GM06990 (cell line): ENCODE measurements around the gene NTN1.
A peak's percentile ranks its signal among the peaks of the same experiment; 100 is the strongest.

Experiments
- DNase-seq: peaks from one replicate; pipeline ENCODE4 v3.0.0-alpha.2; 2011; ENCODE audit not compliant: insufficient read length; ENCODE audit errors: extremely low read depth
- H3K27me3 ChIP-seq: replicated peaks from 2 replicates; pipeline ENCODE4 v1.6.0; 2011; ENCODE audit warnings: low read length; ENCODE audit not compliant: control insufficient read depth, insufficient read depth
- H3K36me3 ChIP-seq: 2 replicates; pipeline ENCODE4 v1.5.1; 2011; ENCODE audit warnings: low read length; ENCODE audit not compliant: control insufficient read depth, insufficient read depth
- H3K4me3 ChIP-seq: replicated peaks from 2 replicates; pipeline ENCODE4 v1.5.1; 2011; ENCODE audit warnings: low read depth, mild to moderate bottlenecking, control low read depth, low read length
- TF ChIP-seq, protein P1 (sequence below): IDR thresholded peaks from 2 replicates; pipeline ENCODE4 v1.5.1; 2011; ENCODE audit warnings: low read length, control low read depth, mild to moderate bottlenecking, inconsistent platforms; ENCODE audit not compliant: insufficient read depth, poor library complexity, severe bottlenecking

Gene NTN1

DNA sequence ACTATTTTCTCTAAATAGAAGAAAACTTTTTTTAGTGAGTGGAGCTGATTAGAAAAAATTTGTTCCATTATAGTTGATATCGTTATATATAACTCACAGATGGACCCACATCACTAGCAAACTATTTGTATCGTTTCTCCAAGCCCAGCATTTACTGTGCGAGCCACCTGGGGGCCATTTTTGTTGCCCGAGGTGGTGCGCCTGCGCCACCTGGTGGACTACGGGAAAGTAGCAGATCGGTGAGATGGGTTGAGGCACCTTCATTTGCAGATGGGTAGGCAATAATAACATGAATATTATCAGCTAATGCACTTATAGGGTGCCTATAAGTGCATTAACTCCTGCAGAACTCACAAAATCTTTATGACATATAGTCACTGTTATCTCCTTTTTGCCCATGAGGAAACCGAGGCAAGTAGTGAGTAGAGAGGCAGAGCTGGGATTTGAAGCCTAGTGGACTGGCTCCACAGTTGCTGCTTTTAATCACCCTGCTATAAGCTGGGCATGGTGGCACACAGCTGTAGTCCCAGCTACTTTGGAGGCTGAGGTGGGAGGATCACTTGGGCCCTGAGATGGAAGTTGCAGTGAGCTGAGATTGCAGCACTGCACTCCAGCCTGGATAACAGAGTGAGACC lies 23.2 kb upstream of the NTN1 start:
- TF ChIP-seq, protein P1, sequence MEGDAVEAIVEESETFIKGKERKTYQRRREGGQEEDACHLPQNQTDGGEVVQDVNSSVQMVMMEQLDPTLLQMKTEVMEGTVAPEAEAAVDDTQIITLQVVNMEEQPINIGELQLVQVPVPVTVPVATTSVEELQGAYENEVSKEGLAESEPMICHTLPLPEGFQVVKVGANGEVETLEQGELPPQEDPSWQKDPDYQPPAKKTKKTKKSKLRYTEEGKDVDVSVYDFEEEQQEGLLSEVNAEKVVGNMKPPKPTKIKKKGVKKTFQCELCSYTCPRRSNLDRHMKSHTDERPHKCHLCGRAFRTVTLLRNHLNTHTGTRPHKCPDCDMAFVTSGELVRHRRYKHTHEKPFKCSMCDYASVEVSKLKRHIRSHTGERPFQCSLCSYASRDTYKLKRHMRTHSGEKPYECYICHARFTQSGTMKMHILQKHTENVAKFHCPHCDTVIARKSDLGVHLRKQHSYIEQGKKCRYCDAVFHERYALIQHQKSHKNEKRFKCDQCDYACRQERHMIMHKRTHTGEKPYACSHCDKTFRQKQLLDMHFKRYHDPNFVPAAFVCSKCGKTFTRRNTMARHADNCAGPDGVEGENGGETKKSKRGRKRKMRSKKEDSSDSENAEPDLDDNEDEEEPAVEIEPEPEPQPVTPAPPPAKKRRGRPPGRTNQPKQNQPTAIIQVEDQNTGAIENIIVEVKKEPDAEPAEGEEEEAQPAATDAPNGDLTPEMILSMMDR: peak; percentile 93
- DNase-seq: peak; percentile 75

GRCh38 chr17:9001559-9001958 lies 19.8 kb upstream of the NTN1 start:
- TF ChIP-seq, protein P1: no peak
- DNase-seq: no peak
- Histone ChIP-seq H3K36me3 (no peaks in the 10 kb centered on the region), H3K4me3 (no peak overlapping the region), H3K27me3 (peaks cover 1% of the 10 kb centered on the region)

More for the DNA sequence above, 23.2 kb upstream of the NTN1 start:
- Histone ChIP-seq H3K36me3 (no peaks in the 10 kb centered on the region), H3K4me3 (no peak overlapping the region), H3K27me3 (peaks cover 1% of the 10 kb centered on the region; the same call in 1 of the 2 replicates)

DNA sequence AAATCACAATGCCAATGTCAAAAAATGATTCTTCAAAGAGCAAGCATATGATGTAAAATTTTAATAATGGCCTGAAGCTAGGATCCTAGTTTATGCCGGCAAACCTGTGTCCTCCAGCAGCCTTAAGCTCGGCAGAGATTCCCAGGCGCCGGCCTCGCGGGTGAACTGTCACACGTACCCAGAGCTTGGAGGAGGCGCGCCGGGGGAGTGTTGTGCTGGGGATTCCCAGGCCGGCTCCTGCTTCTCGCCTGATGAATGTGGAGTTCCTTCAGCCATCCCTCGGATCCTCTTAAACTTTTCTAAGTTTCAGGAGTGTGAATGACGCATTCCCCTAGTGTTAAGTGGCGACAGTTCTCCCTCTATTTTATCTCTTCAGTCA lies 19.1 kb upstream of the NTN1 start:
- no peak for DNase-seq
- Histone ChIP-seq H3K4me3 (no peak overlapping the region), H3K27me3 (peaks cover 1% of the 10 kb centered on the region), H3K36me3 (no peaks in the 10 kb centered on the region)
- TF ChIP-seq, protein P1: no peak

- TF ChIP-seq, protein P1: peak; percentile 15
- H3K4me3 ChIP-seq: no peak overlapping the region; the same call in 1 of the 2 replicates
- H3K27me3 ChIP-seq: peaks cover 1% of the 10 kb centered on the region
- no peaks in the 10 kb centered on the region for H3K36me3 ChIP-seq
- DNase-seq: no peak
Measured at GRCh38 chr17:9002606-9003354, 18.5 kb upstream of the NTN1 start.

DNA sequence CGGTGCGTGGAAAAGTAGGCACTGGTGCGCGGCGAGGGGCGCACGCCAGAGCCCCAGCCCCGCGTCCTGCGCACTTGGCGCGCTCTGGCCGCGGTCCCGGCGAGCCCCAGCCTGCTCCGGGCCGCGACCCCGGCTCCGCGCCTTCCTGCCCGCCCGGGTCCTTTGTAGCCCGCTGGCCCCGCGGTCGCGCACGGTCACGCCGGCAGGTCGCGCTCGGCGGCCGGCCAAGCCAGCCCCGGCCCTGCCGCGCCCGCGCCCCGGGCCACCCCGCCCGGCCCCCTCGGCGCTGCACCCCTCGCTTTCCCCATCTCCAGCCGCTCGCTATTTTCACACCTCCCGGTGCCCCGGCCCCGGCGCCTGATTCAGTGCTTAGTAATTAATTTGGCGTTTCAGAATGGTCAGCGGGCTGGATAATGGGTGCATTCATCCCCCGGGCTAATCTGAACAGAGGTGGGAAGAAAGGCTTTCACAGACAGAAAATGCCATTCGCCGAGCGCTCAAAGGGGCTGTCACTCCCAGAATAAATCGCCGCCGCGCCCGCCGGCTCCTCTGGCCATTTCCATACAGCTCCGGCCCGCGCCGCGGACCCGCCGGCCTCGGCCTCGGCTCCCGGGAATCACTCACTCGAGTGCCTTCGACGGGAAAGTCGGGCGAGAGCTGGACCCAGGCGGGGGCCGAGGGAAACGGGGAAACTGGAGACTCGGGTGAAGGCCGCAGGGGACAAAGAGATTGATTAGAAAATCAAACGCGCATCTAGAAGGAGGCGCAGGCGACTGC lies 17.8 kb upstream of the NTN1 start:
- TF ChIP-seq, protein P1: no peak
- Histone ChIP-seq H3K4me3 (no peak overlapping the region), H3K36me3 (no peaks in the 10 kb centered on the region), H3K27me3 (peaks cover 1% of the 10 kb centered on the region)
- DNase-seq: no peak
